Measurements from ENCODE around the gene CCL27.
A peak's percentile ranks its signal among the peaks of the same experiment; 100 is the strongest.

Gene CCL27

GRCh38 chr9:34620061-34620994, 42.1 kb downstream of the CCL27 start, which contains the start of gene DCTN3:
DCTN3 (minus strand) TSS chr9:34620495; CDS start chr9:34620464, 31 bp downstream.
- TF ChIP-seq CTCF (conservative IDR thresholded peaks at IDR 0.05; ENCODE audit: low read depth, low read length): no peak
- peak; percentile 97 for DNase-seq (ENCODE audit: low read depth)
- peak within 1 kb of the TSS; percentile 79 for H3K4me3 ChIP-seq (ENCODE audit: low read depth, low read length)

DNA sequence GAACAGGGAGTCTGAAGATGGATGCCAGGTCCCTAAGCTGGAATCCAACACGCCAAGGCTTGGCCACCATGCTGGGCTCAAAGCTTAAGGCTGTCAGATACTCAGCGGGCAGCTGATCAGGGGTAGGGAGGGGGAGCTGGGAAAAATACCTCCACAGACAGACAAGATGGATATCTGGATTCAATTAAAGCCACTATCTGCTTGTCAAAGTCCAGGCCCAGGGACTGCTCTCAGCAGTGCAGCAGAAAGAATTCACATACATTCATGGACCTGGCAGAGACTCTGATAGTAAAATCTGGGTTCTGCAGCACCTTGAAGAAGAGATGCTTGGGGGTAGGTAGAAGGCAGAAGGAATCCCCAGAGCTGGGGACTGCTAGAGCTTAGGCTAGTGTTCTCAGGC, 47.3 kb downstream of the CCL27 start:
- no peak for DNase-seq (ENCODE audit: low read depth)
- no peak for TF ChIP-seq CTCF (conservative IDR thresholded peaks at IDR 0.05; ENCODE audit: low read depth, low read length)
- H3K4me3 ChIP-seq (ENCODE audit: low read depth, low read length): no peak overlapping the region

DNA sequence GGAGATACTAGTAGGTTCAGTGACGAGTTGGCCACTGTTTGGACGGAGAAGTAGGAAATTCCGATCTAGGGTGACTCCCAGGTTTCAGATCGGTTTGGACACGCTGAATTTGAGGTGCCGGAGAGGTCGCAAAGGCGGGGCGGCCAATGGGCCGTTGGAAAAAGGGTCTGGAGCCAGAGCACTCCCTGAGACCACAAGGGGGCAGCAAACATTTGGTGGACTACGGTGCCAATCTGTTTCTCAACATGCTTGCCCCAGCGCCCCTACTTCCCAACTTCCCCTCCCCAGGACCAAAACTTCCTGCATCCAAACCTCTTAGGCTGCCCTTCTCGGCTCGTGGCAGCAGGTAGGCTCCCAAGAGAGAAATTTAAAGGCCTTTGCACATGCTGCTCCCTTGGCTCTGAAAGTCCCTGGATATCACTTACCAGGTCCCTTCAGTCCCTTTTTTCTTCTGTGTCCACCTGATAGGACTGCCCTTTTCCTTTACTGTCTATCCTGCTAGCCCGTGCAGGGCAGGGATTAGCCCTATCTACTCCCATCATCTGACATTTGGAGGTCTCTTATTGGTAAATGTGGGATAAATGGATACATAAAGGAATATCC, 49.6 kb downstream of the CCL27 start:
- peak overlapping the region; percentile 80 for H3K4me3 ChIP-seq (ENCODE audit: low read depth, low read length)
- DNase-seq (ENCODE audit: low read depth): peak; percentile 78

More for the DNA sequence above, 49.6 kb downstream of the CCL27 start:
- TF ChIP-seq CTCF (conservative IDR thresholded peaks at IDR 0.05; ENCODE audit: low read depth, low read length): peak; percentile 90

Data from choroid plexus epithelial cell (primary cell).